Measurements from ENCODE around the gene PPP3CB.

DNA sequence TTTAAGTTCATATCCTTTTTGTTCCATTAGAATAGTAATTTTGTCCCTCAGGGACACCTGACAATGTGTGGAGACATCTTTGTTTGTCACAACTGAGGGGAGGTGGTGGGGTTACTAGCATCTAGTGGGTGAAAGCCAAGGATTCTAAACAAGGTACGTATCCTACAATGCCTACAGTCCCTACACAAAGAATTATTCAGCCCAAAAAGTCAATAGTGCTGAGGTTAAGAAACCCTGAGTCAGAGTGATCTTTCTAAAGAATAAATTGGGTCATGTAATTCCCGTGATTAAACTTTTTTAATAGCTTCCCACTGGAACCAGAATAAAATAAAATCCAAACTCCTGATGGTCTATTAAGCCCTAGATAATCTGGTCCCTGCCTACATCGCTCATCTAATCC, 79.3 kb downstream of the PPP3CB start:
- TF ChIP-seq, protein P1, sequence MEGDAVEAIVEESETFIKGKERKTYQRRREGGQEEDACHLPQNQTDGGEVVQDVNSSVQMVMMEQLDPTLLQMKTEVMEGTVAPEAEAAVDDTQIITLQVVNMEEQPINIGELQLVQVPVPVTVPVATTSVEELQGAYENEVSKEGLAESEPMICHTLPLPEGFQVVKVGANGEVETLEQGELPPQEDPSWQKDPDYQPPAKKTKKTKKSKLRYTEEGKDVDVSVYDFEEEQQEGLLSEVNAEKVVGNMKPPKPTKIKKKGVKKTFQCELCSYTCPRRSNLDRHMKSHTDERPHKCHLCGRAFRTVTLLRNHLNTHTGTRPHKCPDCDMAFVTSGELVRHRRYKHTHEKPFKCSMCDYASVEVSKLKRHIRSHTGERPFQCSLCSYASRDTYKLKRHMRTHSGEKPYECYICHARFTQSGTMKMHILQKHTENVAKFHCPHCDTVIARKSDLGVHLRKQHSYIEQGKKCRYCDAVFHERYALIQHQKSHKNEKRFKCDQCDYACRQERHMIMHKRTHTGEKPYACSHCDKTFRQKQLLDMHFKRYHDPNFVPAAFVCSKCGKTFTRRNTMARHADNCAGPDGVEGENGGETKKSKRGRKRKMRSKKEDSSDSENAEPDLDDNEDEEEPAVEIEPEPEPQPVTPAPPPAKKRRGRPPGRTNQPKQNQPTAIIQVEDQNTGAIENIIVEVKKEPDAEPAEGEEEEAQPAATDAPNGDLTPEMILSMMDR (IDR thresholded peaks at IDR 0.05; ENCODE audit: low read depth, low read length), result no peak
- no peak for TF ChIP-seq POLR2A (IDR thresholded peaks at IDR 0.05; ENCODE audit: extremely low read depth, insufficient read length)
